SKM-1 (cell line): Measurements from ENCODE around the gene PPP1R13L.
A peak's percentile ranks its signal among the peaks of the same experiment; 100 is the strongest.
"Not testable (repeated sequence)": the region's sequence is repeated elsewhere in the genome, so short reads cannot be mapped to it uniquely, and the experiment has no call there.

ENCODE experiments used
- DNase-seq: peaks from one replicate; lab custom pipeline; 2025; ENCODE audit not compliant: unreplicated experiment; lab: John Stamatoyannopoulos, UW

PPP1R13L gene

GRCh38 chr19:45431008-45431407 lies 26.1 kb upstream of the PPP1R13L start:
- not testable (repeated sequence) for DNase-seq

GRCh38 chr19:45429896-45430295 lies 25.0 kb upstream of the PPP1R13L start:
- not testable (repeated sequence) for DNase-seq

GRCh38 chr19:45428384-45429231 lies 23.7 kb upstream of the PPP1R13L start:
- DNase-seq: no peak

GRCh38 chr19:45424191-45425058 lies 19.6 kb upstream of the PPP1R13L start:
- peak; percentile 14 for DNase-seq

GRCh38 chr19:45423589-45424190 lies 18.8 kb upstream of the PPP1R13L start, which contains the start of gene ERCC1:
Gene ERCC1, minus strand, starts transcription at chr19:45423917. Its CDS starts 543 bp downstream, at chr19:45423374.
- peak; percentile 70 for DNase-seq

- no peak for DNase-seq
Observed at GRCh38 chr19:45423033-45423588, 18.2 kb upstream of the PPP1R13L start.

GRCh38 chr19:45421947-45422498 lies 17.2 kb upstream of the PPP1R13L start:
- no peak for DNase-seq

GRCh38 chr19:45420871-45421270 lies 16.0 kb upstream of the PPP1R13L start:
- no peak for DNase-seq

- no peak for DNase-seq
Observed at GRCh38 chr19:45420356-45420755, 15.5 kb upstream of the PPP1R13L start.

GRCh38 chr19:45419895-45420294 lies 15.0 kb upstream of the PPP1R13L start:
- DNase-seq: no peak

- DNase-seq: peak; percentile 29
Observed at GRCh38 chr19:45419396-45419795, 14.5 kb upstream of the PPP1R13L start.

- DNase-seq: no peak
Observed at GRCh38 chr19:45418802-45419201, 13.9 kb upstream of the PPP1R13L start.

GRCh38 chr19:45417151-45417550 lies 12.3 kb upstream of the PPP1R13L start:
- DNase-seq: no peak

GRCh38 chr19:45414468-45414867 lies 9.6 kb upstream of the PPP1R13L start:
- DNase-seq: no peak

GRCh38 chr19:45413497-45413896 lies 8.6 kb upstream of the PPP1R13L start:
- no peak for DNase-seq

GRCh38 chr19:45410330-45410729 lies 5.5 kb upstream of the PPP1R13L start:
- DNase-seq: not testable (repeated sequence)

- no peak for DNase-seq
Observed at GRCh38 chr19:45409557-45409920, 4.7 kb upstream of the PPP1R13L start.

GRCh38 chr19:45408830-45409556 lies 4.1 kb upstream of the PPP1R13L start:
- no peak for DNase-seq

- DNase-seq: no peak
Observed at GRCh38 chr19:45408121-45408520, 3.3 kb upstream of the PPP1R13L start.

- DNase-seq: not testable (repeated sequence)
Observed at GRCh38 chr19:45407585-45407984, 2.7 kb upstream of the PPP1R13L start.
